Panc1 (cell line): ENCODE results near the gene CNTN1. TPM values are rescaled to one million over a fixed set of nuclear protein-coding genes. Genes with fewer than 3 reads are reported as not detected.

Source experiments
- ATAC-seq: fragments of 200-7000 bp; cut with Tn5 transposase; 2 replicates; pipeline ENCODE4 v1.9.1; 2020; ENCODE audit warnings: mild to moderate bottlenecking, moderate library complexity
- BruUV-seq: library from RNA; stranded (reverse); fragments of 400-500 nt; replicated peaks from 2 replicates; lab custom pipeline; 2021; lab: Mats Ljungman, UMichigan
- CTCF ChIA-PET: fragments of 300-600 bp; sonication (Branson Sonifier 250); formaldehyde crosslinking; loops from one replicate; lab custom pipeline; 2022; ENCODE audit warnings: antibody characterized with exemption; lab: Charles Lee
- POLR2A ChIA-PET: fragments of 300-600 bp; sonication (Branson Sonifier 250); formaldehyde crosslinking; loops from one replicate; lab custom pipeline; 2022; ENCODE audit warnings: antibody characterized with exemption; lab: Charles Lee
- DNase-seq: peaks from one replicate; pipeline ENCODE4 v3.0.0-alpha.2; 2010; ENCODE audit warnings: low read depth, low spot score
- H3K27ac ChIP-seq: 2 replicates; pipeline ENCODE4 v1.5.1; 2011; ENCODE audit warnings: mild to moderate bottlenecking, low read length, inconsistent platforms
- H3K27me3 ChIP-seq: fragments of 200-500 bp; sonication (Bioruptor generic); 2 replicates; pipeline ENCODE4 v1.6.0; 2014; ENCODE audit warnings: low read length, inconsistent platforms; ENCODE audit not compliant: control insufficient read depth, insufficient read depth
- H3K36me3 ChIP-seq: fragments of 200-500 bp; sonication (Bioruptor generic); 2 replicates; pipeline ENCODE4 v1.5.1; 2014; ENCODE audit warnings: inconsistent platforms, mild to moderate bottlenecking, low read length, moderate library complexity; ENCODE audit not compliant: control insufficient read depth, insufficient read depth
- H3K4me1 ChIP-seq: 2 replicates; pipeline ENCODE4 v1.5.1; 2011; ENCODE audit warnings: inconsistent platforms, mild to moderate bottlenecking, low read length, moderate library complexity; ENCODE audit not compliant: control insufficient read depth, insufficient read depth
- H3K4me3 ChIP-seq, 2 experiments: 2 replicates each; pipeline ENCODE4 v1.5.1; 2011 to 2012; ENCODE audit warnings: low read depth in 2 of 2, low read length in 2 of 2, mild to moderate bottlenecking in 2 of 2, inconsistent platforms in 1 of 2, moderate library complexity in 1 of 2
- H3K9me3 ChIP-seq: fragments of 200-500 bp; sonication (Bioruptor generic); 2 replicates; pipeline ENCODE4 v1.5.1; 2014; ENCODE audit warnings: low read depth, mild to moderate bottlenecking, inconsistent platforms, low read length, moderate library complexity; ENCODE audit not compliant: control insufficient read depth, insufficient read depth
- CTCF ChIP-seq: fragments of 450-650 bp; IDR thresholded peaks from 2 replicates; pipeline ENCODE4 v1.5.1; 2017; ENCODE audit warnings: mild to moderate bottlenecking
- POLR2AphosphoS5 ChIP-seq: IDR thresholded peaks from 2 replicates; pipeline ENCODE4 v1.6.1; 2012; ENCODE audit warnings: mild to moderate bottlenecking, low read depth, low read length, moderate library complexity
- REST ChIP-seq, 2 experiments: IDR thresholded peaks; 2 replicates each; pipeline ENCODE4 v1.6.1; 2011 to 2012; ENCODE audit warnings: low read depth in 2 of 2, control low read depth in 1 of 2, low read length in 1 of 2, mild to moderate bottlenecking in 1 of 2, moderate library complexity in 1 of 2; ENCODE audit not compliant: insufficient read depth in 1 of 2
- SIN3A ChIP-seq: IDR thresholded peaks from 2 replicates; pipeline ENCODE4 v1.6.1; 2012; ENCODE audit warnings: low read depth, mild to moderate bottlenecking, low read length, moderate library complexity, borderline replicate concordance; ENCODE audit not compliant: insufficient read depth
- TCF7L2 ChIP-seq: IDR thresholded peaks from 2 replicates; pipeline ENCODE4 v1.6.1; 2011; ENCODE audit warnings: mild to moderate bottlenecking, low read depth, low read length, inconsistent platforms
- in situ Hi-C: cut with HindIII; loops from 2 replicates; pipeline ENCODE4 v1.10.0; 2016; ENCODE audit warnings: low sequenced_read_pairs, low pct_unique_long_range_greater_than_20kb
- intact Hi-C: fragments of 100-400 bp; cut with micrococcal nuclease; formaldehyde crosslinking; loops from one replicate; pipeline ENCODE4 v1.10.0; 2022; ENCODE audit not compliant: unreplicated experiment
- total RNA-seq: library from RNA; stranded (reverse); gene quantifications from one replicate; pipeline ENCODE4 v1.2.1, GENCODE V29; 2021; ENCODE audit not compliant: unreplicated experiment

The CNTN1 gene
- total RNA-seq, 1 experiment from 2014 or later: not detected

GRCh38 chr12:41089438-41089837 lies 397.2 kb downstream of the CNTN1 start:
- no peak overlapping the region for H3K4me3 ChIP-seq
- H3K4me1 ChIP-seq: no peaks in the 10 kb centered on the region
- H3K27me3 ChIP-seq: no peaks in the 10 kb centered on the region
- ATAC-seq (no peak), DNase-seq (no peak)
- intact Hi-C loops (no loop called here), in situ Hi-C loops (no loop called here)
- H3K9me3 ChIP-seq: no peaks in the 10 kb centered on the region; the same call in 1 of the 2 replicates
- ChIA-PET CTCF (no interaction called here), POLR2A (no interaction called here)
- no peaks in the 10 kb centered on the region for H3K36me3 ChIP-seq
- no TSS peak for BruUV-seq
- TF ChIP-seq TCF7L2 (no peak), SIN3A (no peak), CTCF (no peak), REST (IDR thresholded peaks at IDR 0.05; ENCODE audit: insufficient read depth in 1 of 2, low read depth in 2 of 2, low read length in 1 of 2) (no peak), POLR2AphosphoS5 (no peak)
- H3K27ac ChIP-seq: no peak overlapping the region

GRCh38 chr12:41092115-41092514 lies 399.9 kb downstream of the CNTN1 start:
- no TSS peak for BruUV-seq
- Histone ChIP-seq H3K4me3 (no peak overlapping the region), H3K4me1 (no peaks in the 10 kb centered on the region), H3K27me3 (no peaks in the 10 kb centered on the region), H3K9me3 (no peaks in the 10 kb centered on the region; the same call in 1 of the 2 replicates), H3K27ac (no peak overlapping the region), H3K36me3 (no peaks in the 10 kb centered on the region)
- ChIA-PET CTCF (no interaction called here), POLR2A (no interaction called here)
- no peak for DNase-seq
- in situ Hi-C loops: no loop called here
- intact Hi-C loops: no loop called here
- ATAC-seq: no peak
- TF ChIP-seq SIN3A (no peak), POLR2AphosphoS5 (no peak), CTCF (no peak), REST (IDR thresholded peaks at IDR 0.05; ENCODE audit: insufficient read depth in 1 of 2, low read depth in 2 of 2, low read length in 1 of 2) (no peak), TCF7L2 (no peak)
